Stimulated activated CD8-positive, alpha-beta memory T cell treated with anti-CD3 and anti-CD28 coated beads, Interleukin-12 subunit alpha, Interleukin-12 subunit beta, amount 100 ng/mL, for 1 hour (primary cell): ENCODE results near the gene RWDD4.

Source experiments
- DNase-seq: peaks from one replicate; pipeline ENCODE4 v3.0.0-alpha.2; 2020; ENCODE audit warnings: low read depth

RWDD4 gene

DNA sequence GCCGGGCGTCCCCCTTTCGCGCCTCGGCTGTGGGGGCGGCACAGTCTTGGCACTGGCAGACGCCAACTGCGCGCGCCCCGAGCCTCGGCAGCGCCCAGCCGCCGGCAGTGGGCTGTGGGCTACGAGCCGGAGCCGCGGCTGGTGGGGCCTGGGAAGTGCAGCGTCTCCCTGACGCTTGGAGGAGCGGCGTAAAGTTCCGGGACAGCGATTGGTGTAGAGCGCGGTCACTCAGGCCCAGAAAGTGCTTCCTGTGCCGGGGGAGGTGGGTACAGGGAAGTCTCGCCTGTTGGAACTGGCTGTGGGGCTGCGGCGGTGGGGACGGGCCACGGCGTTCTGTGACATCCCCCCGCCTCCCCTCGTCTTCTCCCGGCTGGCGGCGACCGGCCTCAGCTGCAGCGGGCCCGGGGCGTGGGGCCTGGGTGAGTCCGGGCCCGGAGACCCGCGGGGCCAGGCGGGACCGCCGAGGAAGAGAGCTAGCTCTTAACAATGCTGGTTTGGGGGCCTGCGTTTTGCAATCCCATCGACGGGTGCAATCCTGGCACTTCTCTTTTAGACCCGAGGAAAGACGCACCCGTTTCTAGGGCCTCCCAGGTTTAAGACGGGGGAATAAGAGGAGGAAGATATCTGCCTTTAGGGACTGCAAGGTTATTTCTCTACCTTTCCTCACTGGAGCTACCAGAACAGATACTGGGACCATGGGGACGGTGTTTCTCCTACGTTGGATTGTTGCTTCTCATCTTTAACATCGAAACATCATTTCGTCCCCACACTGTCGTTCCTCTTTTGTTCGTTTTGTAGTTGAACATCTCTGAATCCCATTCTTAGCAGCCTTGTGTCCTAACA, at the start of gene RWDD4, which contains the start of gene TRAPPC11:
RWDD4 (minus strand) TSS at position 157 of the 843 bp plus-strand sequence. CDS start 233 bp downstream, outside the sequence.
TRAPPC11 (plus strand) TSS at position 265 of the 843 bp plus-strand sequence. CDS start 4,575 bp downstream, outside the sequence.
- DNase-seq: peak; percentile 91

DNA sequence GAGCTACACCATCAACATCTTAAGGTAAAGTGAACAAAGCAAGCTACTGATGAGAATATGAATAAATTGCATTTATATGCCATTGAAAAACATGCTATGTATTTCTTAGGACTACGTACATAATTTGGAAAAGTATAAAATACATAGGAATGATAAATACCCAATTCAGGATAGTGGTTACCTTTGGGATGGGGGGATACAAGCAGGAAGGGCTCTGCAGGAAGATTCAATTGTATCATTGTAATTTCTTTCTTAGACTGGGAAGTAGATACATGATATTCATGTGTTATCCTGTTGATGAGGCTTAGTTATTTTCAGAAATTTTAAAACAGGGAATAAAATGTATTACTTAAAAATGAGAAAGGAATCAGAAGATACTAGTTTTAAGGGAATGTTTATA, 43.5 kb upstream of the RWDD4 start:
- no peak for DNase-seq

DNA sequence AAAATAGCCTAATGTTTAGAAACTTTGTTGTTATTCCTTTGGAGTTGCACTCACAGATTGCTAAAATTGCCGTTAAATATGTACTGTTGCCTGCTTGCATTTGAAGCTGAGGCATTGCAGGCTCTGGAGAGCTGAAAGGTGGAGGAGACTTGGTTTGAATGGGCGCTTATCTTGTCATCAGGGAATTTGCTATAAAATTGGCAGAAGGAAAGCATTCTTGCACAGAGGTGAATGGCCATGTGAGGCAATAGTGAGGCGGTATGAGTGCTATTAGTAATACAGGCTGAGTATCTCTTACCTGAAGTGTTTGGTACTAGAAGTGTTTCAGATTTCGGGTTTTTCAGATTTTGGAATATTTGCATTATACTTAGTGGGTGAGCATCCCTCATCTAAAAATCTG, 41.4 kb upstream of the RWDD4 start:
- DNase-seq: no peak

DNA sequence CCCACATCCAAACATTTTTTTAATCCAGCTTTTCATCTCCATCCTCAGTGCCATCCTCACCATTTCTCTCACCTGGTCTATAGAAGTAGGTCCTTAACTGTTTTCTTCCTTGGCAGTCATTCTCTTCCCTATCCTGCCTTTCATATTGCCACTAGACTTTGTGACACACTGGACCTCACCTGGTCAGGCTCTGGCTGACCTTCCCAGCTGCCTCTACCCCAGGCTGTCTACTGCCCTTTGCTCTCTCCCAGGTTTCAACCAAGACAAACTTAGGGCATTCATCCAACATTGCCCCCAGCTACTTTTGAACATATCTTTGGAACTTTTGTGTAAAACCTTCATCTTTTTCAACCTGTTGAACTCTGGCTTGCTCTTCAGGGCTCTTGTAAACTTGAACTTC, 39.9 kb upstream of the RWDD4 start:
- DNase-seq: no peak

DNA sequence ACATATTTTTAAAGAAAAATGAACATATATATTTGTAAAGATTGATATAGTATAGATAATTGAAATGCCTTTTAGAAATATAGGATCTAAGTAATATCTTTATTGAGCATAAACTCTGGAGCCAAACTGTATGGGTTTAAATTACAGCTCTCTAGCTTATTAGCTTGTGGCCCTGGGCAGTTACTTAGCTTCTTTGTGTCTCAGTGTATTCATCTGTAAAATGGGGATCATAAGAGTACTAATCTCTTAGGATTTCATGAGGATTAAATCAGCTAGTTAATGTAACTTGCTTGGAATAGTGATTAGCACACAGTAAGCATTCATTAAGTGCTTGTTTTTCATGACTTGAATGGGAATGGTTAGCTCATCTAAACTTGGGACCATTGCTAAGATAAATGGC, 32.9 kb upstream of the RWDD4 start:
- DNase-seq: no peak

DNA sequence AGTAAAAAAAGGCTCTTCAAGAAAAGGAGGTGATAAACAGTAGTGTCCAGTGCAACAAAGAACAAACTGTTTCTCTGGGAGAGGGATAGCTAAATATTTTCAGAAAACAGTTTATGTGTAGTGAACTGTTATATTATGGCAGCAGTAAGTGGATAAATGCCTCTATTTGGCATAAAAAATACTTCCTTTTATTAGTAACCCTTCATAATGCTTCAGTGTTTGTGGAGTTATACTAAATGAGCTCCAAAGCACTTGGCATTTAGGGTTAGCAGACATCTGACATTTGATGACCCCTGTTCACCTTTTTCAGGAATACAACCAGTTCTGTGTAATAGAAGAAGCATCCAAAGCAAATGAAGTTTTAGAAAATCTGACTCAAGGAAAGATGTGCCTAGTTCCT, 32.0 kb upstream of the RWDD4 start:
- no peak for DNase-seq

DNA sequence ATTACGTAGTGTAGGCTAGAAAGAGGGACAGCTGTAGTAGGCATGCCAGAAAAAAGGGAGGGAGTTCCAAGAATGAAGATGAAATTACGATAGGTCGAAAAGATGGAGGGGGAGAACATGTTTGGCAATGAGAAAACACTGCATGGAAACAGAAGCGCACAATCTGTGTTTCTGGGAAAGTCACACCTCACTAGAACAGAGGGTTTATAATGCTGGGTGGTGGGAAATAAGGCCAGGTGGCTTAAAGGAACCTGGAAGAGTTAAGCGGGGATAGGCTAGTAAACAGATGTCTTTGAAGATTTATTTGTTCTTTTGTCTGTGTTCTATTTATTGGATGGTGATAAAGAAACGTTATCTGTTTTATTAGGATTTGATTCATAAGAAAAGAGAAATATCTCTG, 29.2 kb upstream of the RWDD4 start:
- no peak for DNase-seq

DNA sequence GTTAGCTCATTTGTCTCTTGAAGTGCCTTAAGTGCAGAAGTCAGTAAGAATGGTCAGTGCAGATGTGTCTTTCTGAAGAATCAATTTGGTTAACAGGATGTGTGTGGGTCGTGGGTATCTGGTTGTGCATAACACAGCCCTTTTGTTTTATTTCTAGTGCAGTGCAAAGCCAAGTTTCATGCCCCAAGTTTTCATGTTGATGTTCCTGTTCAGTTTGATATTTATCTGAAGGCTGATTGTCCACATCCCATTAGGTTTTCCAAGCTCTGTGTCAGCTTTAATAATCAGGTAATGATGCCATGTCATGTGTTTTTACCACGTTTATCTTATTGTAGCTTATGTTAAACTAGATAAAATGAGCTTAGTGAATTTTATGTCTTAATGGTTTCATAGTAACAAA, 27.5 kb upstream of the RWDD4 start:
- DNase-seq: no peak

DNA sequence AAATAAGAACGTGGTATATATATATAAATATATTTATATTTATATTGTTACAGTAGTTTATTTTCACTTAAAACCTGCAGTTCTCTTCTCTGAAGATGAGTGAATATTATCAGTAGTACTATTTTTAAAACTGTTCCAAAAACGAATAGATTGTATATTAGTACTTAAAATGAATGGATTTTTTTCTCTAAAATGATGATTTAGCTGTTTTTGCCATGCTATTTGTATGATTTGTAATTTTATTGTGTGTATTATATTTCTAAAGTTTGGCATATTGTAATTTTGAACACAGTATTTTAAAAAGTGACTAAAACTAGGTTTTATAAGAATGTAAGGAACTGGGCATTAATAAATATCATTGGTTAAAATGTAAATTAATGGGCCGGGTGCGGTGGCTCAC, 22.1 kb upstream of the RWDD4 start:
- no peak for DNase-seq

DNA sequence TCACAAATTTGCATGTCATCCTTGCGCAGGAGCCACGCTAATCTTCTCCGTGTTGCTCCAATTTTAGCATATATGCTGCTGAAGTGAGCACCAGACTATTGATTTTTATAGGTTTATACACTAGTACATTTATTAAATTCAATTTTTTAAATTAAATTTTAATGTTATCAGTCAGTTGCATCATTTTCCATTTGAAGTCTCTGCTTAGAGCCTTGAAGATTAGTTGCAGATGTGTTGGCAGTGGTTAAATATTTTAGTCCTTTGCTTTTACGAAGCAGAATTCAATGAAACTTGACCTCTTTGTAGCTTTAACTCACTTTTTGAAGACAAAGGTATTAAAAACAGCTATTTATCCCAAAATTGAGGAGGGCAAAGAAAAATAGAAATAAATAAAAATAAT, 16.6 kb upstream of the RWDD4 start:
- no peak for DNase-seq

DNA sequence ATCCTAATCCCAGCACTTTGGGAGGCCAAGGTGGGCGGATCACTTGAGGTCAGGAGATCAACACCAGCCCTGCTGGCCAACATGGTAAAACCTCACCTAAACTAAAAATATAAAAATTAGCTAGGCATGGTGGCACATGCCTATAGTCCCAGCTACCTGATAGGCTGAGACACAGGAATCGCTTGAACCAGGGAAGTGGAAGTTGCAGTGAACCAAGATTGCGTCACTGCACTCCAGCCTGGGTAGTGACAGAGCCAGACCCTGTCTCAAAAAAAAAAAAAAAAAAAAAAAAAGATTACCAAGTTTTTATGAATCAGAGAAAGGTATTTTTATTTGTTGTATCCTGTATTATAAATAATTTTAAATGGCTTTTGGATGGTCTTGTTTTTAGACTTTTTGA, 15.2 kb upstream of the RWDD4 start:
- no peak for DNase-seq

DNA sequence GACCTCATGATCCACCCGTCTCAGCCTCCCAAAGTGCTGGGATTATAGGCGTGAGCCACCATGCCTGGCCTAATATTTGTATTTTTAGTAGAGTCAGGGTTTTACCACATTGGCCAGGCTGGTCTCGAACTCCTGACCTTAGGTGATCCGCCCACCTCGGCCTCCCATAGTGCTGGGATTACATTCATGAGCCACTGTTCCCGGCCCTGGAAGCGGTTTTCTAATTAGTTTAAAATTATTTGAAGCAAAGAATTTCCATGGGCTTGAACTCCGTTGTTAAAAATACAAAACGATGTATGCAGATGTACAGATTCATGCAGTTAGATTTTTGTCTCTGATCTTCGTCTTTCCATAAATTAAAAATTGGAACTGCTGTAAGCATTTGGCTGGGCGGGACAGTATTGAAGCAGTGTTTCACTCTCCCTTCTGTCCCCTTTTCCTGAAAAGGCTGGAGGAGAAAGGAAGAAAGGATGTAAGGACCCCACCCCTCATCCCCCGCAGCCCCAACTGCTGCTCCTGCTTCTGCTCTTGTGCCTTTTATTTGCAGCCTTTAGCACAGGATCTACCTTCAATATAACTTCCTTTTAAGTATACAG, 12.1 kb upstream of the RWDD4 start:
- no peak for DNase-seq

DNA sequence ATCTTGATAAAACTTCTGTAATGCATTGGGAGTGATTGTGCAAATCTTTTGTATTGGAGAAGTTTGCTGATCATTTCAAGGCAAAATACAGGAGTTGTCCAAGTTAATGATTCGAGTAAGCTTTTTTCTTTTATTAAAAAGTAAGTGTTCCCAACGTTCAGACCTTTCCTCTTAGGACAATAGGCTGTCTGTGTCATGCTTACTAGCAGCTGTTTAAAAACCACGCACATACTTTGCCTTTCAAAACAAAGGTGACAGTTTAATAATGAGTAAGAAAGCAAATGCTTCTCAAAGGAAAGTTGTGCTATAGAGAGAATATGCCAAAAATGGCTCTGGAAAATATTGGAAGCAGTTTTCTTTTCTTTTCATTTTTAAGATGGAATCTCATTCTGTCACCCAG, 11.3 kb upstream of the RWDD4 start:
- no peak for DNase-seq

DNA sequence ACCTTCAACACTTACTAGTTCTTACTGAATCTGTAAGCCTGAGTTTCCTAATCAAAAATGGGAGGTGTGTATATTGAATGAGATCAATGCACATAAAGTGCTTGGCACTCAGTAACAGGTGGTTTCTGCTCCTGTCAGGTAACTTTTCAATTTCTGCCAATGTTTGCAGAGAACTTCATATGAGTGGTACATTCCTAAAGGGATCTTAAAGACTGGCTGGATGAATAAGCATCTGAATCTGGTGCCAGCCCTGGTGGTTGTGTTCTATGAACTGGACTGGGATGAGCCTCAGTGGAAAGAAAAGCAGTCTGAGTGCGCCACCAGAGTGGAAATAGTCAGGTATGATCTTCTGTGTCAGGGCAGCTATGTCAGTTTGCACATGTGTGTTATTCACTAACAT, 7.1 kb upstream of the RWDD4 start:
- no peak for DNase-seq

DNA sequence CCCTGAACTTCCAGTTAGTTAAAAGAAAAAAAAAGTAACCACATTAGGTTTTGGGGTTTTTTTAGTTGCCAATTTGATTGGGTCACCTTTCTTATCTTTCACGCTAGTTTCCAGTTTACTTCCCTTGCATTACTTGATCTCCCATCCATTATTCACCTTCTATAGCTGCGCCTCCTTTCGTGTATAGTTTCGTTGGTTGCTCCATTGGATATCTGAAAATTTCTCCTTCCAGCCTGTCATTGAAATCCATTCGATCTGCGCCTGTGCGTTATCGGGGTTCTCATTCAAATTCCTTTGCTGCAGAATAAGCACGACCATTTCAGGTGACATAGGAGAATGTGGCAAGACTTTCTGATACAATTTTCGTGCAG, 872 bp upstream of the RWDD4 start:
- DNase-seq: no peak

DNA sequence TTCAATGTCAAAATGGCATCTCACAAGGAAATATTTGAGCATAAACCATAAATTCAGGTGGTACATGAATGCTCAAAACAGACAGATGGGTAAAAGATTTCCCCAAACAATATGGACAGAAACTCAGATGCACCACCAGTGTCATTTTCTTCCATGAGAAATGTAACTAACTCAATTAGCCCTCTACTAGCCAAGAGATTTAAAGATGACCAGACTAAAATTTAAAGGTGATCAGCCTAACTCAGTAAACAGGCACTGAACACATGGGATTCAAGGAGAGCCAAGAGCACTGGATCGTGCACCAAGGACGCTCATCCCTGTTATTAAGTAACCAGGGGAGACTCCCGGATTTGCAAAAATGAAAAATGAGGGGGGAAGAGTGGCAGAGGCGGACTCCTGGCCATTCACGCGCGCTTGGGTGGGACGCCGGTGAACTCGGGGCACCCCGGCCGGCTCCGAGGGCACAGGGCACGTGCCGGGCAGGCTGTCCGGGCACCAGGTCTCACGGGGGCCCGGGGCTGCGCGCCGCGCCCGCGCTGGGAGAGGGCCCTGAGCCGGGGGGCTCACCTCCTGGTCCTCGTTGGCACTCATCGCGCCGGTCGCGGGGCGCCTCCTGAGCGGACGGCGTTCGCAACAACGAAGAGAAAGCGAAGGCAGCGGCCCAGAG, 490 bp downstream of the RWDD4 start:
- no peak for DNase-seq

DNA sequence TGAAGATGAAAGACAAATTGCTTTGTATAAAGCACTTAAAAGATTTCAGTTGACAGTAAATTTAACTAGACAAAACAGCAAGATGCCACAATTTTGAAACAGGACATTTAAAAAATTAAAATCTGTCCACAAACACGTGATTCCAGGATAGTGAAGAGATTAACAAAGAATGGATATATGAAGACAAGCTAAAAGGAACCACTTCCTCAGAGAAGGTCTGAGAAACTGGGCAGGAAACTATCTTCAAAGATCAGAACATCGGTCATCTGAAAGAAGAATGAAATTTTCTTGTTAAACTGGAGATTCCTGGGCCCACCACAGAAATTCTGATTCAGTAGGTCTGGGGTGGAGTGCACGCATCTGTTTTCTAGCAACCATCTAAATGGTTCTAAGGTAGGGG, 1.4 kb downstream of the RWDD4 start:
- no peak for DNase-seq

DNA sequence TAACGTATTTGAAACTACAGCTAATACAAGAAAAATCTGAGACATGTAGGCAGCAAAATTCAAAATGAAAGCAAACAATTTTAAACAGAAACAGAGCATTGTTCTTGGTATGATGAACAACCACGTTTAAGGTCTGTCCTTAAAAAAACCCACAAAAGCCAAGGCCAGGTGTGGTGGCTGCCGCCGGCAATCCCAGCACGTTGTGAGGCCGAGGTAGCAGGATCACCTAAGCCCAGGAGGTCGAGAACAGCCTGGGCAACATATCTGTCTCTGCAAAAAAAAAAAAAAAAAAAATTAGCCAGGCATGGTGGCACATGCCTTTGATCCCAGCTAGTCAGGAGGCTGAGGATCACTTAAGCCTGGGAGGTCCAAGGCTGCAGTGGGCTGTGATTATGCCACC, 13.7 kb downstream of the RWDD4 start:
- no peak for DNase-seq

DNA sequence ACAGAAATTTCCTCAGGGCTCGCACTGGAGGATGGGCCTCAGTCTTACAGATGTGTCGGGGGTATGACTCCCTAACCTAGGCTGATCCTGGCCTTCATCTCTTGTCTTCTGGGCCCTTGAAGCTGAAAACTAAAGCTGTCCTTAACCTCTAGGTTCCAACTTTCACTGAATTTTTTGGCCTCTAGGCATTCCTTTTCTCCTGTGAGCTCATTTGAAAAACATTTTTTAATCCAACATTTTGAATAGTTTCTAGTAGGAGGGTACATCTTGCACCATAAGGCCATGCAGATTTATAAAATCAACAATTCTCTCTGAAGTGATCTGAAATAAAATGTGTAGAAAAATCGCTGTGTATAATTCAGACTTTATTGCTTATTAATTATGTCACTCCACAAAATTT, 19.7 kb downstream of the RWDD4 start:
- no peak for DNase-seq

DNA sequence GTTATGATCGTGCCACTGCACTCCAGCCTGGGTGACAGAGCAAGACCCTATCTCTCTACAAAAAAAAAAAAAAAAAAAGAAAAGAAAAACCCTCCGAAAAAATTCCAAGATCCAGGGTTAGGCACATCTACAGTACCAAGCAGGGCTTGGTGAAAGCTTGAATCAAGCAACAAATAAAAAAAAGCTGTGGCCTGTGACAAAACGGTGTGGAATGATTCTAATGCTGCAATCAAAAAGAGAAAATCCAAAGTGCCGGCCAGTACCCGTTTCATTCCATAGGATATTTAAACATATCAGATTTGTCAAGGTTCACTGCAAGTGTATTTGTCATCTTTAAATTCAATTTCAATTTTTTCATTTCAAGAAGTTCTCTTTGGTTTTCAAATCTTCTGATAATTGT, 20.5 kb downstream of the RWDD4 start:
- no peak for DNase-seq

DNA sequence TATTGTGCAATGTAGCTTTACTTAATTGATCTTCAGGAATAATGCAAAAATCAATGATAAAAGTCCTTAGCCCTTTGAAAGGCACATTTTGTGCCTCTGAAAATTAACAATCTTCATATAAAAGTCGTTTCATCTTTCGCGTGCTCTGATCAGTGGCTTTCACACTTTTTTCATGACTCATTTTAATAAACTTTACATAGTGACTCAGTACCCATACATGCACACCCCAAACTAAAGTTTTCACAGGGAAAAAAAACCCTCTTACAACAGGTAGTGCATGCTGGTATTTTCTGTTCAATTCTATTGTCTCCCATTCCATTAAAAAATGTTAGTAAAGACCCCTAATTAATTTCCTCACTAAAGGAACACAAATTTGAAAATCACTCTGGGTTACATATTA, 21.5 kb downstream of the RWDD4 start:
- DNase-seq: no peak

DNA sequence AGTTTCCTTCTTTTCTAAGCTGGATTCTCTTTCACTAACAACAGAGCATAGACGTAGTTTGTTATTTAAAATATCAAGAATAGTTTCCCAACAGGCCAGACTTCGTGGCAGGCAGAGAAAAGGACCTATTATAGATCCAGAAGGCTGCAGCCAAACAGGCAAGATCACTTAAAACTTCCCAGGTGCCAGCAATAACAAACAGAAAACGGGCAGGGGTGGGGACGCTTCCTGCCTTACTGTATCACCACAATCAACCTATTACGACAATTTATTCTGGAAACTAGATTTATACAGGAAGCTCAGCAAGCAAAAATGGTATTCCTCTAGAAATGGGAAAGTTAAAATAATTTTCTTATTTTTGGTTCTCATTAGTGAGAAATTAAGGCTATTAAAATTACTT, 22.1 kb downstream of the RWDD4 start:
- no peak for DNase-seq

DNA sequence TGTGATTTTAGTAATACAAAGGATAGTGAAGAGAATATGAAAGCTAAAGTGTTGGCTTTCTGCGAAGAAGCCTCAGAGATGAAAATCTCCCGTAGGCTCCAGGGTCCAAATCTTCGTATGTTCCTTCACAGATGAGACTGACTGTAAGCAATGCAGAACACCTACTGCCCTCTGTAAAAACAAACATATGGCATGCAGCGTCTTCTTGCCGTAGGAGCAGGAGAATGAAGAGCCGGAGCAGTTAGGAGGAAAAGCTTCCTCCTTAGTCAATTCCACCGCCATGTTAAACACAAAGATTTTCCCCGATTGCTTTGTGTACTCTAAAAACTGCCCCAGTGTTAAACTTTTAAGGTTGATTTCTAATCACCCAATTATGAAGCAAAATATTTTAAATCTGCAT, 22.5 kb downstream of the RWDD4 start:
- DNase-seq: no peak
